Left kidney (tissue), 1 donor: Measurements from ENCODE around the gene CAPN8. TPM values are rescaled to one million over a fixed set of nuclear protein-coding genes. Genes with fewer than 3 reads are reported as not detected.

Source experiments
- polyA plus RNA-seq: library from polyadenylated mRNA; unstranded; fragments of 120-200 nt; gene quantifications from one replicate; pipeline ENCODE4 v1.2.1, GENCODE V29; 2013; ENCODE audit not compliant: insufficient read length

CAPN8 gene
- polyA plus RNA-seq, 1 donor = 2.3 TPM

Other genes starting within 250 kb of the CAPN8 start
- gene CAPN2, start 46.8 kb upstream of the CAPN8 start, polyA plus RNA-seq = 199 TPM
- gene TP53BP2, start 180.2 kb upstream of the CAPN8 start, polyA plus RNA-seq = 55.8 TPM